ENCODE data around the gene THBS4.

THBS4 gene

GRCh38 chr5:80116465-80116864 is 81.3 kb downstream of the THBS4 start:
- DNase-seq (ENCODE audit: low read depth), result no peak

GRCh38 chr5:80117446-80117845 is 82.3 kb downstream of the THBS4 start:
- DNase-seq (ENCODE audit: low read depth), result no peak

GRCh38 chr5:80119372-80119771 is 84.2 kb downstream of the THBS4 start:
- DNase-seq (ENCODE audit: low read depth), result no peak

- no peak for DNase-seq (ENCODE audit: low read depth)
Observed at GRCh38 chr5:80122579-80122978, 87.4 kb downstream of the THBS4 start.

- no peak for DNase-seq (ENCODE audit: low read depth)
Observed at GRCh38 chr5:80124121-80124918, 89.2 kb downstream of the THBS4 start.

- DNase-seq (ENCODE audit: low read depth), result no peak
Observed at GRCh38 chr5:80125022-80125961, 90.1 kb downstream of the THBS4 start.

GRCh38 chr5:80125962-80126480 is 90.9 kb downstream of the THBS4 start:
- DNase-seq (ENCODE audit: low read depth), result peak; percentile 32

- no peak for DNase-seq (ENCODE audit: low read depth)
Observed at GRCh38 chr5:80127116-80127552, 92.0 kb downstream of the THBS4 start.

GRCh38 chr5:80128141-80128540 is 93.0 kb downstream of the THBS4 start:
- DNase-seq (ENCODE audit: low read depth), result no peak

- no peak for DNase-seq (ENCODE audit: low read depth)
Observed at GRCh38 chr5:80129146-80129545, 94.0 kb downstream of the THBS4 start.

All from stimulated activated CD4-positive, alpha-beta T cell treated with anti-CD3 and anti-CD28 coated beads, Interleukin-2, amount 100 ng/mL, for 4 hours (primary cell).